ENCODE measurements around the gene THOP1.
"Not testable (repeated sequence)": the region's sequence is repeated elsewhere in the genome, so short reads cannot be mapped to it uniquely, and the experiment has no call there.

THOP1 gene

DNA sequence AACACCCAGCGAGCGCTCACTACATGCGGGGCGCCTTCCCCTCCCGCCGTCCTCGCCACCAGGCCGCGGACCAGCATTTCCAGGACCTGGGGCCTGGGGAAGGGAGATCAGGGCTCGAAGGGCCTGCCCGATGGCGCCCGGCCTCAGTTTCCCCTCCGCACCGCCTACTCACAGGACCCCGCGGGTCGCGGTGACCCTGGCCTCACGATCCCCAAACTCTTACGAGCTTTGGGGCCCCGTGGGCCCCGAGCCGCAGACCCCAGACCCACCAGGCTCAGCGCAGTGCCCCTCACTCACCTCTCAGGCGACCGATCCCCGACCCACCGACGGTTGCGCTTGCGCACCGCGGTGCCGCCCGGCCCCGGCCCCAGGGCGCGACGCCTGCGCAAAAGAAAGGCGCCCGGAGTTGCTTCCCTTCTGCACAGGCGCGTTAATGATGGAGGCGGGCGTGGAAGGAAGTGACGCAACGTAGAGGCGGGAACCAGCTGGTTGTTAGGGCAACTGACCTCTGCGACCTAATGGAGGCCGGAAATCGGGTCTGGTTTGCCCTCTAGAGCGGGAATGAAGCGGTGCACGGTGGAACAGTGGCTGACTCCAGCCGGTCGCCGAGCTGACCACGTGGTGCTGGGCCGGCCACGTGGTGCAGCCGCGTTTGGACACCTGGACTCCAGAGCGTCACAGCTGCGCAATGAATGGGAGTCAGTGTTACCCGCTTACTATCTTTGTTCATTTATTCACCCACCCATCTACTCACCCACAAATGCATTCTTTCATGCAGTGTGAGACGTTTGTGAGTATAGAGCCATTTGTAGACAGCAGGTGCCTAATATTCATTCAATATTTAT, 2.1 kb upstream of the THOP1 start, which contains the start of gene SGTA:
Gene SGTA (minus strand): TSS at position 338 of the 845 bp plus-strand sequence. CDS start 14,205 bp downstream, outside the sequence.
- peak; percentile 97 for DNase-seq

DNA sequence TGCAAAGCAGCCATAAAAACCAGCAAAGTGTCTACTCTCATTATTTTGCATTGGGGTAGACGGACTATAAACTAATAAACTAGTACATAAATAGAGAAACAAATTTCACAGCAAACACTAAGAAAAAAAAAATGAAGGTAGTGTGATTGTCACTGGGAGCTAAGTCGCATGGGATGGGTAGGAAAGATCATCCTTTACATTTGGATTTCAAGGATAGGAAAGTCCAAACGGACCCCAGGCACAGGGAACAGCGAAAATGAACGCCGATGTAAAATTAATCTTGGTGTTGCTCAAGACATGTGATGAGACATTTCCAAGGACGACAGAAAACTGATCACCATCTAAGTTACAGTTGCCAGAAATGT, 1.5 kb upstream of the THOP1 start:
- no peak for DNase-seq

DNA sequence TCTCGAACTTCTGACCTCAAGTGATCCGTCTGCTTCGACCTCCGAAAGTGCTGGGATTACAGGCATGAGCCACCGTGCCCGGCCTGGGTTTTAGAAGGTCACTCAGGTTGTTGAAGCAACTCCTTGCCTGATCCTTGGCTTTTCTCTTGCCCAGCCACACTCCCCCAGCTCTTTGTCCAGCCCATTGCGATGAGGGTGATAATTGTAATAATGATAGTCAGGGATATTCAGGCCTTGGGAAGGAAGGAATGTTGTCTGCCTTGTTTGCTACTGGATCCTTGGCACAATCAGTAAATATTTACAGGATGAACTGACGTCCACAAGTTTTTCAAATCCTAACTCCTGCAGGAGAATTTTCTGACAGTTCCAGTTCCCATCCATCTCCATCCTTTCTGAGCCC, 1.8 kb downstream of the THOP1 start:
- DNase-seq = no peak

DNA sequence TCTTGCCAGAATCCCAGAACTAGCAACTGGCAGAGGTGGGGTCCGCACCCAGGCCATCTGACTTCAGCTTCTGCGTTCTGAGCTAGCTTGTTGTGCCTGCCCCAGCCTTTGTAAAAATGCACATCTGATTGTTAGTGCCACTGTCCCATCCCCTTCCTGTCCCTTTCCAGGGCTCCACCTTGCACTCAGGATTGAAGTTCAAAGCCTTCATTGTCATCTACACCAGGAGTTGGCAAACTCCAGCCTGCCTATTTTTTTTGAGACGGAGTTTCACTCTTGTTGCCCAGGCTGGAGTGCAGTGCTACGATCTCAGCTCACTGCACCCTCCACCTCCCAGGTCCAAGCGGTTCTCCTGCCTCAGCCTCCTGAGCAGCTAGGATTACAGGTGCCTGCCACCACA, 2.9 kb downstream of the THOP1 start:
- DNase-seq = no peak

DNA sequence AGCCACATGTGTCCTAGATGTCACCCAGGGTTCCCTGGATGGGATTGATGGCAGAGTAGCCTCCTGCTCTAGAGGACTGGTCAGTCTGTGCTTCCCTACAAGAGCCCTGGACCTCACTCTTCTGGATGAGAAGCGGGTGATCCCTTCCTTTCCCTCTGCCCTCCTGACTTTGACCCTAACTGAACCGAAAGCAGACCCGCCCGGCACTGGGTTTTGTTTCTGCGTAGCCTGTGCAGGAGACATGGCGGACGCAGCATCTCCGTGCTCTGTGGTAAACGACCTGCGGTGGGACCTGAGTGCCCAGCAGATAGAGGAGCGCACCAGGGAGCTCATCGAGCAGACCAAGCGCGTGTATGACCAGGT, 4.9 kb downstream of the THOP1 start:
- DNase-seq = no peak

DNA sequence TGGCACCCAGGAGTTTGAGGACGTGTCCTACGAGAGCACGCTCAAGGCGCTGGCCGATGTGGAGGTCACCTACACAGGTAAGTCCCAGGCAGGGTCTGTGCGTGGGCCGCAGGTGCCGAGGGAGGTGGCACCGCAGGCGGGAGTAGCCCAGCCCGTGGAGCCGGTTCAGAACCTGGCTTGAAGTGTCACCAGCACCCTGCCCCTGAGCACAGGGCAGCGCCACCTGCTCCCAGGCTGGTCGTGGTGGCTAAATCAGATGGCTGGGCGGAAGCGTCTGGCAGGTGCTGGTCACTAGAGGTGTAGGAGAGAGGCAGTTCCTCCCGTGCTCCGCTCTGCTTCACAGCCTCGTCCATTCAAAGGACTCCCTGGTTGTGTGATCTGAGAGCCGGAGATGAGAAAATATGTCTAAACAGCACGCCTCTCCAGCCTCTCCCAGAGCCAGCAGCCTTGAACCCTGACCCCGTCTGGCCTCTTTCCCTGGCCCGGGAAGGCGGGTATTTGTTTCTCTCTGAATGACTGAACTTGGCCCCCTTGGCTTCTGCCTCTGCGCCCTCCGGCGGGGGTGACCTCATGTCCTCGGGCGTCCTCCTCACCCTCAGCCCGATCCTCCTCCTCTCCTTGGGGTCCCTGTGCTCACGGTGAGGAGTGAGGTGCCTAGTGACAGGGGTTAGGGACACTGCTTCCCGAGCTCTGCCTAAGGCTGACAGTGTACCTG, 5.4 kb downstream of the THOP1 start:
- DNase-seq = no peak

DNA sequence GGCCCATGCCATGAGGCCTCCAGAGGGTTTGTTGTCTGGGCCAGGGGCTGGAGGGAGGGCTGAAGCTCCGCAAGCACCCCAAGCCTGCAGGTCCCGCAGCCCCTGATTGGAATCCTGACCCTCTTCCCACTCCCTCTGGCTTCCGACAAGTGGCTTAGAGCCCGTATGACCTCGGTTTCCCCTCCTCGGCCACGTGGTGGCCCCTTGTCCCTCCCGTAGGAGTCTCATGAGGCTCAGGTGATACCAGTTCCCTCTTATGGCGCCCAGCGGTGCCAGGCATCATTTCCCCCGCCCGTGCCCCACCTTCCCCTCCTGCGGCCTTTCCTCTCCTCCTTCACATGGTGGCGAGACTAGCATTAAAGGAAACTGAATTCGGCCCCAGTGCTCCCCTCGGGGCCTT, 6.1 kb downstream of the THOP1 start:
- DNase-seq = no peak

DNA sequence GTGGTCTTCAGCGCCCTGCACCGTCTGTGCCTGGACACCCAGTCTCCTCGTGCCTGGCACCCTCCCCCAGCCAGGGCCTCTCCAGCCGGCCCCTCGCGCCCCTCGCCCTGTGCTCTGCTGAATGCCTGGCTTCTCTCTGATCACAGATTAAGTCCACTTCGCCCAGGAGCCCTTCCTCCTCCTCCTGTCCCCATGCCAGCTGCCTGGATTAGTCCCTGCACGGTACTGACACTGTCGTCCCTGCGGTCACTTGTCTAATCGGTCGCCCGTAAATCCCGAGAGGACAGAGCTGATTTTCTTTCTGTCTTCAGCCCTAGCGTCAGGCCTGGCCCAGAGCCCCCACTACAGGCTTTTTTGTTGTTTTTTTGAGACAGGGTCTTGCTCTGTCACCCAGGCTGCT, 6.6 kb downstream of the THOP1 start:
- DNase-seq = no peak

DNA sequence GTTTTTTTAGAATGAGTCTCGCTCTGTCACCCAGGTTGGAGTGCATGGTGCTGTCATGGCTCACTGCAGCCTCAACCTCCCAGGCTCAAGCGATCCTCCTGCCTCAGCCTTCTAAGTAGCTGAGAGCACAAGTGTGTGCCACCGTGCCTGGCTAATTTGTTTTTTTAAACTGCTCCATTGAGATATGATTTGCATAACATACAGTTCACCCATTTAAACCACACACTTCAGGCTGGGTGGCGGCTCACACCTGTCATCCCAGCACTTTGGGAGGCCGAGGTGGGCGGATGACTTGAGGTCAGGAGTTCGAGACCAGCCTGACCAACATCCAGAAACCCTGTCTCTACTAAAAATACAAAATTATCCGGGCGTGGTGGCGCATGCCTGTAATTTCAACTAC, 7.4 kb downstream of the THOP1 start:
- DNase-seq = not testable (repeated sequence)

DNA sequence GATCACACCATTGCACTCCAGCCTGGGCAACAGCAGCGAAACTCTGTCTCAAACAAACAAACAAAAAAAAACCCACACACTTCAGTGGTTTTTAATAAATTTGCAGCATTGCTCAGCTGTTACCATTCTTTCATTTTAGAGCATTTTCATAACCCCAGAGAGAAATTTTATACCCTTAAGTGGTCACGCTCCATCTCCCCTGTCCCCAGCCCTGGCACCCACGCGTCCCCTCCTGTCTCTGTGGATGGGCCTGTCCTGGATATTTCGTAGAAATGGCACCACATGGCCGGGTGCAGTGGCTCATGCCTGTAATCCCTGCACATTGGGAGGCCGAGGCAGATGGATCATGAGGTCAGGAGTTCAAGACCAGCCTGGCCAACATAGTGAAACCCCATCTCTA, 7.8 kb downstream of the THOP1 start:
- no peak for DNase-seq

DNA sequence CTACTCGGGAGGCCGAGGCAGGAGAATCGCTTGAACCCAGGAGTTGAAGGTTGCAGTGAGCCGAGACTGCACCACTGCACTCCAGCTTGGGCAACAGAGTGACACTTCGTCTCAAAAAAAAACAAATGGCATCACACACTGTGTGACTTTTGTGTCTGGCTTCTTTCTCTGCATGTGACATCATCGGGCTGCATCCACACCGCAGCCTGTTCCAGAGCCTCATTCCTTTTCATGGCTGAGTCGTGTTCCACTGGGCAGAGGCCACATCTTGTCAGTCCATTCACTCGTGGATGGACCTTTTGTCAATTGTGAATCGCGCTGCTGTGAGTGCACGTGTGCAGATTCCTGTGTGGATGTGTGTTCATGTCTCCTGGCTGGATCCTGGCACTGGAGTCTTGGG, 8.3 kb downstream of the THOP1 start:
- no peak for DNase-seq

DNA sequence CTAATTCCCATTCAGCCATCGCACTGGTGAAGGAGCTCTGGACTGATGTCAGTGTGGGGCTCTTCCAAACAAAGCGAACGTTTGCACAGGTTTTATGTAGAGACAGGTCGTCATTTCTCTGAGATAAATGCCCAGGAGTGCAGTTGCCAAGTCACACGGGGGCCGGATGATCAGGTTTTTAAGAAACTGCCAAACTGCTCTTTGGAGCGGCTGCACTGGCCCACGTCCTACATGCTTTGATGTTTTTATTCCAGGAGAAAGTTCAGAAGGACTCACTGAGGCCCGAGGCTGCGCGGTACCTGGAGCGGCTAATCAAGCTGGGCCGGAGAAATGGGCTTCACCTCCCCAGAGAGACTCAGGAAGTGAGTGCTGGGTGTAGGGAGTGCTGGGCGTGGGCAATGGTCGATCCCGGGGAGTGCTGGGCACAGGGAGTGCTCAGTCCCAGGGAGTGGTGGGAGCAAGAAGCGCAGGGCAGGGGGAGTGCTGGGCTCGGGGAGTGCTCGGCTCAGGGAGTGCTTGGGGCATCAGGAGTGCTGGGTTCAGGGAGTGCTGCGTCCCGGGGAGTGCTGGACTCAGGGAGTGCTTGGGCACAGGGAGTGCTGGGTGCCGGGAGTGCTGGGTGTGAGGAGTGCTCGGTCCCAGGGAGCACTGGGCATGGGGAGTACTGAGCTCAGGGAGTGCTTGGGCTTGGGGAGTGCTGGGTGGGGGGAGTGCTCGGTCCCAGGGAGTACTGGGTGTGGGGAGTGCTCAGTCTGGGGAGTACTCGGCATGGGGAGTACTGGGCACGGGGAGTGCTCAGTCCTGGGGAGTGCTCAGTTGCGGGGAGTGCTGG, 10.7 kb downstream of the THOP1 start:
- DNase-seq = no peak

DNA sequence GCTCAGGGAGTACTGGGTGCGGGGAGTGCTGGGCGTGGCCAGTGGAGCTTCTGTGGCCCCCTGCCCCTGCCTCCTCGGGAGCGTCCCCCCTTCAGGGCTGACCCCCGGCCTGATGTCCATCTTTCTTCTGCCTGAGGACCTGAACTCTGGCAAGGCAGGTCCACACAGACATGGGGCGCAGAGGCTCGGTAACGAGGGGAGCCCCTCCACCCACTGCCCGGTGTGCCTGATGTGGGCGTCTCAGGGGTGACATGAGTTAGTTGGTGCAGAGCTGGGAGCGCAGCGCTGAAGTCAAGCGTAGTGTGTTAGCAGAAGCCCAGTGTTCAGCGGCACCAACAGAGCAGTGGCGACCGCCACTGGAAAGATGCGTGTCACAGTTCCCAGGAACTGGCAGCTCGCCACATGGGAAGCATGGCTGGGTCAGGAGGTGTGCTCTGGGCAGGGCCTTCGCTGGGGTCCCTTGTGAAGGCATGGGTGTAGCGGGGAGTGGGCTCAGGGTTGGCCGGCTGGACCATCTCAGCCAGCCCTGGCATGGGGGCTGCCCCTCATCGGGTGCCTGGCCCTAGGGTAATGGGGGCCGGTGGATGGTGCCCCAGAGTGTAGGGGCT, 11.5 kb downstream of the THOP1 start:
- no peak for DNase-seq

DNA sequence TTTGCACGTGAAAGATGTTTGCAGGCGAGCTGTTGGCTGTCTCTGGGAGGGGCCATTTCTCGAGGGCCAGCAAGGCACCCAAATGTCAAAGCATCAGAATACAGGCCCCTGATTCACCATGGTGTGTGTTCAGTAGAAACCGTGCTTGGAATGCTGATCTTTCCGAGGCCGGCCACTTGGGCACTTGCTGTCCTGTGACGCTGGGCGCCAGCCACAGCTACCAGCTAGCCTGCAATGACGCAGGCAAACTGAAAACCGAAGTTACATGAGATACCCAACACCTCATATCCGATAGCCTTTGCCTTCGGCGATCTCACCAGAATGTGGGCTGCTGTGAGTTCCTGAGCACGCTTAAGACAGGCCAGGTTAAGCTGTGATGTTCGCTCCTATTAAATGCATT, 12.0 kb downstream of the THOP1 start:
- DNase-seq = no peak

DNA sequence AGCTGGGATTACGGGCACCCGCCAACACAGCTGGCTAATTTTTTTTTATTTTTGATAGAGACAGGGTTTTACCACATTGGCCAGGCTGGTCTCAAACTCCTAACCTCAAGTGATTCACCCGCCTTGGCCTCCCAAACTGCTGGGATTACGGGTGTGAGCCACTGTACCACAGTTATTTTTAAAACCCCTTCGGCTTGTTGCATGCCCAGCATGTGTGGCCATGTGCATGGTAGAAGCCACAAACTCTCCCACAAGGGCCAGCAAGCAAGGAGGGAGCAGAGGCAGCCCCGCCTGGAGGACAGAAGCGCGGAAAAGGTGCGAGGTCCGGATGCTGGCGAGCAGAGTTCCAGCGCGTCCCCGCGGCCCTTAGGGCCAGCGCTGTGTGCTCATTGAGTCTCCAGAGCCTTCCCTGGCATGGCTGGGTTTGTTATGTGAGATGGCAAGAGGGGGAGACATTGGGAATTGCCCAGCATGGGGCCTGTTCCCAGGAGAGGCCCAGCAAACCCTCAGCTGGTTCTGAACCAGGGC, 12.9 kb downstream of the THOP1 start:
- no peak for DNase-seq

DNA sequence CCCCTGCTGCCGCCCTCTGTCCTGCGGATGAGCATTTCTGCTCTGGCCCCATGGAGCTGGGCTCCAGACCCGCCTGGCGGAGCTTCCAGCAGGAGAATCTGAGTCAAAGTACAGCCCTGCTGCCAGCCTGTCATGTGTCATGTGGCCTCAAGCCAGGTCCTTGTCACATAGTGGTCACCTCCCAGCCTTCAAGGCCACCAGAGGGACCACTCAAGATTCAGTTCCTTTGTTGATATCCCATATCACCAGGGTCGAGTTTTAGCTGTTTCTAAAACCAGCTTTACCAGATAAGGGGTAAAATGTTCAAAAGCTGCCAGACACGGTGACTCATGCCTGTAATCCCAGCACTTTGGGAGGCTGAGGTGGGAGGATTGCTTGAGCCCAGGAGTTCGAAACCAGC, 13.4 kb downstream of the THOP1 start:
- no peak for DNase-seq

DNA sequence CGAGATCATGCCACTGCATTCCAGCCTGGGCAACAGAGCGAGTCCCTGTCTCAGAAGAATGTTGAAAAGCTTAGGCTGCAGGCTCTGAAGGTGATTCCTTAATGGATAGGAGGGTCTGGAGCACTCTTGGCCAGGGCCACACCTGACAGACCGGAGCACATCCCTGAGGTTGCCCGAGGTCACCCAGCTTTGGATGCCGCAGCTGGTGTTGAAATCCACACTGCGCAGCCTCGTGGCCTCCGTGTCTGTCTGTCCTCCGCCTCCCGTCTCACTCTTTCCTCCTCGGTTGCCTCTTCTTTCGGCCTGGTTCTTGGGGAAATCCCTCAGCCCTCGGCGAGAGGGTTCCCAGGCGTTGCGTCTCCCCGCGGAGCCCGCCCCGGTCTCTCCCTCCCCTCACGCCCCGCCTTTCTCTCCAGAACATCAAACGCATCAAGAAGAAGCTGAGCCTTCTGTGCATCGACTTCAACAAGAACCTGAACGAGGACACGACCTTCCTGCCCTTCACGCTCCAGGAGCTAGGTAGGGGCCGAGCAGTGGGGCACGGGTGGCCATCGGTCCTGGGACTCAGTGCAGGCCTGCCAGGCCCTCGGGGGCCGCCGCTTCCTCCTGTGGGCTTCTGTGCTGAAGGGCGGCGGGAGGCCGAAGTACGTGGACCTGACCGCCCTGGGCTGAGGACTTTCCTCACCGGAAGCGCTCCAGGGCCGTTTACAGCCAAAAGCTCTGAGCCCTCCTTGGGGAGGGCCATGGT, 14.1 kb downstream of the THOP1 start:
- DNase-seq = no peak

DNA sequence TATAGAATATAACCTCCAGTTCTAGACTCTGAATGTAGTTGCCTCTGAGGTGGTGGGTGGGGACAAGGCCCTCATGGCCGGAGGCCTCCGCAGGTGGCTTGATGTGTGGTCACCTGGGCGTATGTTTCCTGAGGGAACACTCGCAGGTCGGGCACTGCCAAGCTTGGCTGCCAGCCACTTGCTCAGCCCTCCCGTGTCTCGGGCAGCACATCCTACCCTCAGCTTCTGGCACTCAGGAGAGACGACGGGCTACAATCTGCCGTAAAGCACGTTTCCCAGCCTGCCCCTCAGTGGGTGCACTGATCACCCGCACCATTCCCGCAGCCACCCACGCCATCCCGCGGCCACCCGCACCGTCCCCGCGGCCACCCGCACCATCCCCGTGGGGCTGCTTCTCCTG, 15.2 kb downstream of the THOP1 start:
- no peak for DNase-seq

DNA sequence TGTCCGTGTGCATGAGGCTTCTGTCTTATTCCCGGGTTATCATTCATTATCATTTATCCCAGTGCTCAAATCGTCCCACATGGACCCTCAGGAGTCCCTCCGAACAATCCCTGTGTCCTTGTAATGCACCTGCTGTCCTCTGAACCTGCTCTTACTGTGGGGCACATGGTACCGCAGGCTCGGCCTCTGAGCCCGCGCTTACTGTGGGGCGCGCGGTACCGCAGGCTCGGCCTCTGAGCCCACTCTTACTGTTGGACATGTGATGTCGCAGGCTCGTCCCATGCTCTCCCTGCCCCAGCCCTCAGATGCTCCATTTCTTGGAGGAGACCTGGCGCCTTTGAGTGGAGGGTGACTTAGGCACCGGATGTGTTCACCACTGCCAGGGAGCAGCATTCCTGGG, 17.5 kb downstream of the THOP1 start:
- DNase-seq = no peak

DNA sequence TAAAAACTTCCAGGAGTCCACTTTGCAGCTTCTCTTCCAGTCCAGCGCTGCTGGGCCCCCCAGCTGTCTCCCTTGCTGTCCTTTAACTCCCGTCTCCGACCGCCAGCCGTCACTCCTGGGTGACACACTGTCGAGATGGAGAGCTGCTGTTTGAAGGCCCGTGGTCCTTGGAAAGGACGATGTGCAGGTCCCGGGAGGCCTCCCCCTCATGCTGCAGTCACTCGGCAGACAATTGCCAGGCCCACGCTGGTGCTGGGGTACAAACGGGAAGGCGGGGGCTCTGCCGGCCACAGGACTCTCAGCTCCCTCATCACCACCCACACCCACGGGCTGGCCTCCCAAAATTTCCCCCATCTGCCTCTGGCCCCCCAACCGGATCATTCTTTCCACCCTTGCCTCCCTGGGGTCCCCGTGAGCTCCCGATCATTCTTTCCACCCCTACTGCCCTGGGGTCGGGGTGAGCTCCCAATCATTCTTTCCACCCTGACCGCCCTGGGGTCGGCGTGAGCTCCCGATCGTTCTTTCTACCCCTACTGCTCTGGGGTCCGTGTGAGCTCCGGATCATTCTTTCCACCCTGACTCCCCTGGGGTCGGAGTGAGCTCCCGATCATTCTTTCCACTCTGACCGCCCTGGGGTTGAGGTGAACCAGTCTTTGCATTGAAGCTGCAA, 18.3 kb downstream of the THOP1 start:
- DNase-seq = no peak

DNA sequence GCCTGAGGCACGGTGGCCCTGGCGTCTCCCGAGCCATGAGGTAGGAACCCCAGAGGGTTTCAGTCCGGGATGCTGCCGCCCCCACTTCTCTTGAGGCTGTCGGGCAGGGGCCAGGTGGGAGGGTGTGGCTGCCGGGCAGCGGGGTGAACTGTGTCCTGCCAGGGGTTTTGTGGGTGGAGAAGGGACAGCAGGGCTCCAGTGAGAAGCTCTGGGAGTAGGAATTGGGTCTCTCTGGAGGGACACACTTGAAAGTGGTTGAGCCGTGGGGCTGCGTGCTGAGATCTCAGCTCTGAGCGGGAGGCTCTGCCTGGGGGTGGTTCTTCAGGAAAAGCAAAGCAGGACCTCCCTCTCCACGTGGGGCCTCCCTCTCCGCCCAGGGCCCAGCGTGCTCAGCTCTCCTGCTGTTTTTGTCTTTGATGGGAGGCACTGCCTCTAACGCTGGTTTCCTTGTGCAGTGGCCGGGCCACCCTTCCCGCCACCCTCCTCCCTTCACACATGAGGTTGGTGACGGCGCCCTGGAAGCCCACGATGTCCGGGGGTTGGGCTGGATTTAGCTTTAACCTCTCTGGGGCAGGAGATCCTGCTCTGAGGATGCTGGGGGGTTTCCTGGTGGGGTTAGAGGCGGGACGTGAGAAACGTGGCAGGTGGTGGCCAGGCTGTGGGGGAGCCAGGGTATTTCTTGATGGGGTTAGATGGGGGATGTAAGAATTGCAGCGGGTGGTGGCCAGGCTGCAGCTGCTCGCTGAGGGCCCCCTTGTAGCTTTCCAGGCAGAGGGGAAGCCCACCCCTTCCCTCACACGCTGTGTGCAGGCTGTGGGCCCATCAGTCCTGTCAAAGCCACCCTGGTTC, 19.1 kb downstream of the THOP1 start:
- DNase-seq = no peak

Measured in NK-92 treated with Interleukin-12 subunit alpha and Interleukin-12 subunit beta, amount 100 ng/mL, for 24 hours (cell line).